PFSK-1 (cell line): ENCODE measurements around the gene NUP155.

Source experiments
- FOXP2 ChIP-seq: optimal IDR thresholded peaks from 2 replicates; pipeline ENCODE3; 2011; ENCODE audit warnings: borderline replicate concordance, control low read depth, inconsistent platforms; ENCODE audit not compliant: insufficient read depth; ENCODE audit errors: extremely low read length, extremely low read depth
- POLR2AphosphoS5 ChIP-seq: IDR thresholded peaks from 2 replicates; pipeline ENCODE4 v1.6.1; 2012; ENCODE audit warnings: low read depth, mild to moderate bottlenecking, control low read depth, low read length, moderate library complexity
- SIN3A ChIP-seq: IDR thresholded peaks from 2 replicates; pipeline ENCODE4 v1.6.1; 2012; ENCODE audit warnings: mild to moderate bottlenecking, low read length, moderate library complexity, borderline replicate concordance; ENCODE audit not compliant: insufficient read depth
- TAF1 ChIP-seq: IDR thresholded peaks from 2 replicates; pipeline ENCODE4 v1.6.1; 2012; ENCODE audit warnings: low read length, control low read depth, borderline replicate concordance; ENCODE audit not compliant: insufficient read depth
- TF ChIP-seq, protein P1 (sequence below), 2 experiments: IDR thresholded peaks; 2 replicates each; pipeline versions ENCODE4 v1.6.1 to v1.8.0; 2011 to 2012; ENCODE audit warnings: low read depth in 2 of 2, low read length in 2 of 2, control low read depth in 1 of 2, inconsistent platforms in 1 of 2, mild to moderate bottlenecking in 1 of 2, moderate library complexity in 1 of 2; ENCODE audit not compliant: insufficient read depth in 1 of 2

DNA sequence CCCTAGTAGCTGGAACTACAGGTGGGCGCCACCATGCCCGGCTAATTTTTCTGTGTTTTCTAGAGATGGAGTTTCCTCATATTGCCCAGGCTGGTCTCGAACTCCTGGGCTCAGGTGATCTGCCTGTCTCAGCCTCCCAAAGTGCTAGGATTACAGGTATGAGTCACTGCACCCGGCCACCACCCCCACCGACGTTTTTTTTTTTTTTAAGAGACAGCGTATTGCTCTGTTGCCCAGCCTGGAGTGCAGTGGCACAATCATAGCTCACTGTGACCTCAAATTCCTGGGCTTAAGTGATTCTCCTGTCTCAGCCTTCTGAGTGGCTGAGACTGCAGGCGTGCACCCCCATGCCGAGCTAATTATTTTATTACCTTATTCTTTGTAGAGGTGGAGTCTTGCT is 46.4 kb upstream of the NUP155 start:
- TF ChIP-seq POLR2AphosphoS5 = no peak
- no peak for TF ChIP-seq SIN3A
- no peak for TF ChIP-seq FOXP2
- TF ChIP-seq, protein P1, sequence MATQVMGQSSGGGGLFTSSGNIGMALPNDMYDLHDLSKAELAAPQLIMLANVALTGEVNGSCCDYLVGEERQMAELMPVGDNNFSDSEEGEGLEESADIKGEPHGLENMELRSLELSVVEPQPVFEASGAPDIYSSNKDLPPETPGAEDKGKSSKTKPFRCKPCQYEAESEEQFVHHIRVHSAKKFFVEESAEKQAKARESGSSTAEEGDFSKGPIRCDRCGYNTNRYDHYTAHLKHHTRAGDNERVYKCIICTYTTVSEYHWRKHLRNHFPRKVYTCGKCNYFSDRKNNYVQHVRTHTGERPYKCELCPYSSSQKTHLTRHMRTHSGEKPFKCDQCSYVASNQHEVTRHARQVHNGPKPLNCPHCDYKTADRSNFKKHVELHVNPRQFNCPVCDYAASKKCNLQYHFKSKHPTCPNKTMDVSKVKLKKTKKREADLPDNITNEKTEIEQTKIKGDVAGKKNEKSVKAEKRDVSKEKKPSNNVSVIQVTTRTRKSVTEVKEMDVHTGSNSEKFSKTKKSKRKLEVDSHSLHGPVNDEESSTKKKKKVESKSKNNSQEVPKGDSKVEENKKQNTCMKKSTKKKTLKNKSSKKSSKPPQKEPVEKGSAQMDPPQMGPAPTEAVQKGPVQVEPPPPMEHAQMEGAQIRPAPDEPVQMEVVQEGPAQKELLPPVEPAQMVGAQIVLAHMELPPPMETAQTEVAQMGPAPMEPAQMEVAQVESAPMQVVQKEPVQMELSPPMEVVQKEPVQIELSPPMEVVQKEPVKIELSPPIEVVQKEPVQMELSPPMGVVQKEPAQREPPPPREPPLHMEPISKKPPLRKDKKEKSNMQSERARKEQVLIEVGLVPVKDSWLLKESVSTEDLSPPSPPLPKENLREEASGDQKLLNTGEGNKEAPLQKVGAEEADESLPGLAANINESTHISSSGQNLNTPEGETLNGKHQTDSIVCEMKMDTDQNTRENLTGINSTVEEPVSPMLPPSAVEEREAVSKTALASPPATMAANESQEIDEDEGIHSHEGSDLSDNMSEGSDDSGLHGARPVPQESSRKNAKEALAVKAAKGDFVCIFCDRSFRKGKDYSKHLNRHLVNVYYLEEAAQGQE (IDR thresholded peaks at IDR 0.05; ENCODE audit: insufficient read depth in 1 of 2, low read depth in 2 of 2, low read length in 2 of 2) = no peak
- TF ChIP-seq TAF1 = no peak
